Stimulated activated CD4-positive, alpha-beta T cell treated with anti-CD3 and anti-CD28 coated beads, Interleukin-12 subunit alpha, Interleukin-12 subunit beta, amount 100 ng/mL, for 24 hours (primary cell): ENCODE data around the gene DNAJB5.
"Not testable (repeated sequence)": the region's sequence is repeated elsewhere in the genome, so short reads cannot be mapped to it uniquely, and the experiment has no call there.

Source experiments
- DNase-seq, 2 experiments: peaks; one replicate each; pipeline ENCODE4 v3.0.0-alpha.2; 2020; ENCODE audit warnings: low read depth in 2 of 2

Gene DNAJB5

DNA sequence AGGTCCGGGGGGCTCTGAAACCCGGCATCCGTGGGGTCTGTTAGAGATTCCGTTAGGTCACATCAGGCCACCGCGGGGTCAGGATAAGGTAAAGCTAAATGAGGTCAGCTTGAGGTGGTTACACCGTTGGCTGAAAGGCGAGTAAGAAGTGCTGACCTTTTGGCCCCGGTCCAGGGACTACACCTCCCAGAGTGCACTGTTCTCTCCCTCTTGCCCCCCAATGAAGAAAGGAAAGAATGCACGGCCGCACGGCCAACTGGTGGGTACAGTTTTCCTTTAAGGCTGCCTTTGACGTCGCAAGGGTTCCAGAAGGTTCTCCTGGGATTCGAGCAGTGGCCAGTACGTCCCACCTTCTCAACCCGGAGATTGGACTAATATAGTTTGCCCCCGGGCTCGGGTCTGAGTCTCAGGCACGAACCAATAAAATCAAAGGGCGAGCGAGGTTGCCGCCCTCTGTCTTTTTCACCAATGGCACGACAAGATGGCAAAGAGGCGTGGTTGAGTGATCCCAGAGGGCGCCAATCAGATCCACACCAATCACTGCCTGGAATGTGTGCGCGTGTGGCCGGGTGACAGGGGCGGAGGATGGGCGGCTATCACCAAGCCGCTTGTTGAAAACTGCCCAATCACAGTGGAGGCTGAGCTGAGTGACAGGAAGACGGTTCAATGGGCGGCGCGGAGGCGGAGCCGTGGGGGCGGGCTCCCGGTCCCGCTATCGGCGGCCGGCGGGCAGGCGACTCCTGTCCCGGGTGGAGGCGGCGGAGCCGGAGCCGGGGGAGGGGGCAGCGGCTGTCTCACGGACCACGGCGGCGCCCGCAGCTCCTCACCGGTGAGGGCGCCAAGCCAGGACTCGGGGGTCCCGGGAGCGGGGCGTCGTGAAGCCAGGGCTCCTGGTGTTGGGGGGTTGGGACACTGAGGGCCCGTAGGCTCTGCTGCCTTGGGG lies at the start of gene DNAJB5:
TSS of gene DNAJB5 (plus strand) at position 743 of the 943 bp plus-strand sequence. CDS start 886 bp downstream, outside the sequence.
- DNase-seq = peak; percentile 93 to 95

DNA sequence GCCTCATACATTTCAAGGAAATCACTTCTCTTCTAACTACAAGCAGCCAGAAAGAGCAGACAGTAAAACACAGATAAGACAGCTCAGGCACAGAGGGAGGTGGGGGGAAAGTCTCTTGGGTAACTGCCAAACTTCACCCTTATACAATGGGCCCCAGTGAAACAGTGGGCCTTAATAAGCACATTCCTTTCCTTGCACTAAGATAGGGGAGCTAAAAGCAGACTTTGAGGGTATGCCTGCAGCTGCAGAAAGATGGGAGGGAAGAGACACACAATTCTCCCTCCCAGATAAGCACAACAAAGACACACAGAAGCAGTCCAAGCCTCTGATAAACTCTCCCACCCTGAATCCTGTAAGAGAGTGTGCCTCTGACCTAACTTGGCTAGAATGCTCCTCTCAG lies 49.6 kb upstream of the DNAJB5 start:
- not testable (repeated sequence) for DNase-seq

DNA sequence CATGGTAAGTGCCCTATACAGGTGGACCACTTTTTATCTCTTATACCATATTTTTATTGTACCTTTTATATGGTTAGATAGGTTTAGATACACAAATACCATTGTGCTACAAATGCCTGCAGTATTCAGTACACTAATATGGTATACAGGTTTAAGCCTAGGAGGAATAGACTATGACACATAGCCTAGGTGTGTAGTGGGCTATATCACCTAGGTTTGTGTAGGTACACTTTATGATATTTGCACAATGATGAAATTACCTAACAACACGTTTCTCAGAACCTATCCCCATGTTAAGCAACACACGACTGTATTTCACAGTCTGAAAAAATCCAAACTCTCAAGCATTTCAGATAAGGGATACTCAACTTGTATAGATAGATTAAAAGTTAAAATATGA lies 41.1 kb upstream of the DNAJB5 start:
- DNase-seq = no peak

DNA sequence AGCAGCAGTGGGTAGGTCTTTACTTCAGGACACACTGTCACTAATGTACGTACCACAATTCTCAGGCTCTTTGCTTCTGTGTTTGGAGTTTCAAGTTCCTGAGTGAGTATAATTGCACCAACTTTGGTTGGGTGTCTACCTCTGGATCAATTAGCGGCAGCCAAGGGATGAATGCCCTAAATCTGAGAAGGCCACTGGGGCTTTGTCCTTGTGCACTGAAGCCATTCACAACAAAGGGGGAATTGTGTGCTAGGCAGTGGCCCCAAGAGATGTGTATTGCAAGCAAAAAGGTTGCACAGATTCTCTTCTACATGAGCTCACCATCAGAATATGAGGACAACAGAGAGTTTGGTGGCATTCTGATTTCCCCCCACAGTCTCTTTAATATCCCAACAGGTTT lies 35.3 kb upstream of the DNAJB5 start:
- DNase-seq = no peak

DNA sequence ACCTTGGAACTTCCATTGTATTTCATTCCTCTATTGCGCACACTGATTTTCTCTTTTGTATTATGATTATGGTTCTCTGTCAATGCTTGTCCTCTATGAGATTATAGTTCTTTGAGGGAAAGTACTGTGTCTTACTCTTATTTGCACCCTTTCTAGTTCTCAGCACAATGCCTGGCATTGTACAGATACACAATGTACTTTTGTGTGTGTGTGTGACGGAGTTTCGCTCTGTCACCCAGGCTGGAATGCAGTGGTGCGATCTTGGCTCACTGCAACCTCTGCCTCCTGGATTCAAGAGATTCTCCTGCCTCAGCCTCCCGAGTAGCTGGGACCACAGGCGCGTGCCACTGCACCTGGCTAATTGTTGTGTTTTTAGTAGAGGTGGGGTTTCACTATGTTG lies 33.5 kb upstream of the DNAJB5 start:
- not testable (repeated sequence) for DNase-seq

DNA sequence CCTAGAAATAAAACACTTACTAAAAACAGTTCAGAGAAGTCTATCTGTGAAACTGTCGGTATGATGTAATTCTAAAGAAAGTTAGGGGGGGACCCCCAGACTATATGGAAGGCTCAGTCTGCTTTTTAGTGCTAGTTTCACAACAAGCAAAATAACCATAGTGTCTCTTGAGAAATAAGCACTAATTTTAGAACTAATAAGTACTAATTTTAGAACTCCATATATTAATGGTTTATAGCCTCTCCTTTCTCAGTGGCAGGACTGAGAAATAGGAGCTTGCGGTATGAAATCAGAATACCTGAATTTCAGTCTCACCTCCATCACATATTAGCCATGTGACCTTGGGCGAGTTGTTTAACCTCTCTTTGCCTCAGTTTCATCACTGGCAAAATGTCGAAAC lies 32.9 kb upstream of the DNAJB5 start:
- DNase-seq = no peak

DNA sequence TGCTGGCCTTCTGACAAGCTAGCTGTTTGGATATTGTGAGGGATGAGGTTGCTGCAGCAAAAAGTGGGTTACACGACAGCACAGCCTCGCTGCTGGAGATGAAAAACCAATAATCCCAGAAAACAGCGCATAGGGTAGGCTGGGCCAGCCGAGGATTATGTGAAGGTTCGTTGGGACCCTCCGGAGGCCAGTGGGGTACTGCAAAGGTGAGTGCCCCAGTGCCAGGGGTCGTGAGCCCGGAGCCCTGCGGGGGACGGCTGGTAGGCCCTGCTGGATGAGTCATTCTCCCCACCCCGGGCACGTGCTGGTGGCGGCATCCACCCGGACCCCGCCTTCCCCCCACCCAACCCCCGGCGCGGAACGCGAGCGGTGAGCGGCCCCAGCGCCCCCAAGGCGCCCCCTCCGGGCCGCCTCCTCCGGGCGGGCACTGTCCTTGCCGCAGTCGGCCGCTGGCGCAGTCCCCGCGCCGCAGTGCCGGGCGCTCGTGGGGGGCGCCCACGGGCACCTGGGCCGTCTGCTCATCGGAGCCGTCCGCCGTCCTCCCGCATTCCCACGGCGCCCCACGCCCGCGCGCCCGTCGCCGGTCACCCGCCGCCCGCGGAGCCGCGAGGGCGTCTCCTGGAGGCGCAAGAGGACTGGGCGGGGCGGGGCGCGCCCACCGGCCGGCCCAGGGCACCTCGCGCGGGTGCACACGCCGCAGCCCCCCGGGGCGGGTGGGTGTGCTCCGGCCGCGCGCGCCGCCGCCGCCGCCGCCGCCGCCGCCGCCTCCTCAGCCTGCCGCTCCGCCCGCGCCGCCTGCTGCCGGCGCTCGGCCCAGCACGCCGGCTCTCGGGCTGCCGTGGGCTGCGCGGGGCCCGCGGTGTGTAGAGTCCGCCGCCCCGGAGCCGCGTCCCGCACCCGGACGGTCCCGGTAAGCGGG lies 31.8 kb upstream of the DNAJB5 start, which contains the start of gene PHF24:
TSS of gene PHF24 (plus strand) at position 794 of the 919 bp plus-strand sequence. CDS start 13,014 bp downstream, outside the sequence.
- no peak for DNase-seq

DNA sequence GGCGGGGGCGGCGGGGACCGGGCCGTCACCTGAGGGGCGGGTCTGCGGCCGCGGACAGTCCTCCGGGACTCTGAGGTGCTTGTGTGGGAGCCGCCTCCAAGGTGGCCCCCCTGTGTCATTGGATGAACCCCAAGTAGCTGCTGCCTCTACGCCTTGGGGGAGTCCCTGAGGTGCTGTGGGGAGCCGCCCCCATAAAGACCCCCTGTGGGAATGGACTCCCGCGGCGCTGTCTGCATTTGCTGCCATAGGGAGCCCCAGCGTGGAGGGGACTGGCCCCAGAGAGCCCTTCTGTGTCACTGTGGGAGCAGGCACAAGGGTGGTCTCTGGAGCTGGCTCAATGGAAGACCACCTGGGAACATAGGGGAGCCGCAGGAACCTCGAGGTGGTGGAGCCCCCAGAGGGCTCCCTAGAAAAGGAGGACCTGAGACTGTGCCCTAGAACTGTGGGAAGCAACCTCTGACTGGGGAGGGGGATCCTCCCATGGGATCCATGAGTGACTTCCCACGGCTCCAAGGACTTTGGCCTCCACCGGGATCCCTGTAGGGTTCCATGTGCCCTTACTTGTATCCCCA lies 31.0 kb upstream of the DNAJB5 start:
- no peak for DNase-seq

DNA sequence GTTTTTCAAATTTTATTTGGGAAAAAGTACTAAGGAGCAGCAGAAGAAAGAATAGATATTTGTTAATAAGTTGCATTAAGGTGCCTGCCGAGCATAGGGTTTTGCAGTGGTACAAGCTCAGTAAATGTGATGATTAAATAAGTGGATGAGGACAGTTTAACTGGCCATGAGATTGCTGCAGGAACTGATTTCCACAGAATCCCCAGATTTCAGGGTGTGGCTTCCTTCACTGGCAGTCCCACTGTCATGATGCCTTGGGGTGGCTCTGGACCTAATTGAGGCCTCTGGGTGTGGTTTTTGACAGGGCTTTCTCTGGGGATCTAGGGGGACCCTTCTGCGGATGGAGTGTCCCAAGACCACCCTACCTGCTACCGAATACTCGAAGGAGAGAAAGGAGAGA lies 30.1 kb upstream of the DNAJB5 start:
- DNase-seq = no peak

DNA sequence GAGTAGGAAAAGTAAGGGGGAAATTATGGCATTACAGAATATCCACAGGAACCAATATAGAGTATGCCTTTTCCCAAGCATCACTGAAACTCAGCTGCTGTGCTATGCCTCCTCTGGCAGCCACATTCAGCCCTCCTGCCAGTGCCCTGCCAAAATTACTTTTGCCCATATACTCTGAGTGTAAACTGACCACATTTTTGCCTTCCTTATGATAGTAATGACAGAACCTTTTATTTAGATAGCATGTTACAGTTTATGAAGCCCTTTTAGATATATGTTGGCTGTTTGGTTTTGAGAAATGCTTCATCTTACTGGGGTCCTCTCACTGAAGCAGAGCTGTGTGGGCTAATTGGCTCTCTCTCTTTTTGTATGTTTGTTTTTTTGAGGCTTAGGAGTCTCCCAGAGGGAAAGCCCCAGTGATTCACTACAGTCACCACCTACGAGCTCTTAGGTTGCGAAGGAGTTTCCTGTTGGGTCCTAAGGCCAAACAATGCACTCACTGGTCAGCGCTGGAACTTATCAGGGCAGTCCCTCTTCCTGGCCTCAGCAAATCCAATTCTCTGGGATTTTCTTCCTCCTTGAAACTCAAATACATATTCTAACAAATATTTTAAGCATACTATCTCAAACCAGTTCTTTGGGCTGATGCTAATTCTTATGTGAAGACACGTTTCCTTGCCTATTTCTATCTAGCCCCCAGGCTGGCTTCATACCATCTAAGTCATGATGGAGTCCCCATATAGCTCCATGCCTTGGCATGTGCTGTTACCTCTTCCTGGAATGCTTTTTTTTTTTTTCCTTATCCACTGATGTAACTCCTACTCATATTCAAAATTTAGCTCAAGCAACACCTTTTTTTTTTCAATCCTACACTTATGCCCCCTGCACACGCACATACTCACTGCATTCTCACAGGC lies 27.7 kb upstream of the DNAJB5 start:
- DNase-seq = no peak

DNA sequence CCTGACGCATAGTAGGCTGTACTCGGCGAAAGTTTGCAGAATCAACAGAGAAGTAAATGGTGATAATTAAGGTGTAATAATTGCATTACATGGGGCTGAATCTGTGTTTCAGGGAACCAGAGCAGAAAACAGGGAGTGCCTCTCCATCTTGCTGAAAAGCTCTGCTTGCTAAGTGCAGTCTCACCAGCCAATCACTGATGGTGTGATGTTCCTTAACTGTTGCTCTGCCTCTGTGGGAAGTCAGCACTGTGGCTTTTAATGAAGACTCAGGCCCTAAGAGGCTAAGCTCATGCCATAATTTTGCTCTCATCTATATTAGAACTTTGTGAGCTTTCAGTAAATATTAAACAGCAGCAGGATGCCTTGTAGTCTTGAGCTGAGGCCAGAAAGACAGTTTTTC lies 27.0 kb upstream of the DNAJB5 start:
- DNase-seq = no peak

DNA sequence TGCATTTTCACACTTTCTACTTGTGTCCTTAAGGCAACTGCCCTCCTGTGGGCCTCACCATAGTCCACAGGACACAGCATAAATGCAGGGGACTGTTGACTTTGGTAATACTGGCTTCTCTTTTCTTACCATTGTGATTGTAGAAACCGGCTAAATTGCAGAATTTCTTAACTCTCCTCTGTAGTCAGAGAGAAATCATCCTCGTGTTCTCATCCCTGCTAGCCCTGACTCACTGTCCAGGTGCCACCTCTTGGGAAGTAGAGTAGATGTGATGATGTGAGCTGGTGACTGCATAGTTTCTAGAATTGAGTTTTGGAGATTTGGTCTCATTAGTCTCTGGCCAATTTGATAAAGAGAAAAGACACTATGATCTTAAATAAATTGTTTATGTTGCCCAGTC lies 26.0 kb upstream of the DNAJB5 start:
- DNase-seq = no peak

DNA sequence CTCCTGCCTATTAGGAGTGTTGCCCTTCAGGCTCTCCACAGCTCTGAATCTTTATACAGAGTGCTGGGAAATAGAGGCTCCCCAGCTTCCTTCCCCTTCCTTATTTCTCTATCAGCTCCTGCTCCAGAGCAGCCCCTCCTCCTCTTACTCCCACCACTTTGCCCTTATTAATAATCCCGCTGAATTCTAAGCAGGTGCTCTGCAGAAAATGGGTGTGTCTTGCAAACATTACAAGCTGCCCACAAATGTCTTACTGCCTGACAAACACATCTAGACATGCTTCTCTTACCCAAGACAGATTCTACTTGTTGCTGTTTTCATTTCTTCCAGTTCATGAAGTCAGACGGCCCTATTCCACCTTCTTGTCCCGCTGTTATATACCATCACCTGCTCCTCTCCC lies 25.1 kb upstream of the DNAJB5 start:
- DNase-seq = no peak

DNA sequence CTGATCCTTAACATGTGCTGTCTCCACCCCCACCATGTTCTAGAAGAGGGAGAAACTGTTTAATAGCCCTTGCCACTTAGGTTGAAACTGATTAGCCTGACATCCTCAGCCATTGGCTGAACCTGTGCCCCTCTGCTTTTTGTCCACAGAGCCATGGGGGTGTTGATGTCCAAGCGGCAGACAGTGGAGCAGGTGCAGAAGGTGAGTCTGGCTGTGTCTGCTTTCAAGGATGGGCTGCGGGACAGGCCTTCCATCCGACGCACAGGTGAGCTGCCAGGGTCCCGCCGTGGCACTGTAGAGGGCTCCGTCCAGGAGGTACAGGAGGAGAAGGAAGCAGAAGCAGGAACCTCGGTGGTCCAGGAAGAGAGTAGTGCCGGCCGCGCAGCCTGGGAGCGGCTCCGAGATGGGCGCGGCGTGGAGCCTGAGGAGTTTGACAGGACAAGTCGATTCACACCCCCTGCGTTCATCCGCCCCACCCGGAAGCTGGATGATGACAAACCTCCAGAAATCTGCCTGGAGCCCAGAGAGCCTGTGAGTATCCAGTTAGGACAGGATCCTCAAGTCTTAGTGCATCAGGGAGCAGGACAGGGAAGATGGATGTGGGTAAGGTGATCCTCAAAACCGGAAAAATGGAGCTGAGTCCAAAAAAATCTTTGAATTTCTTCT lies 18.3 kb upstream of the DNAJB5 start:
- no peak for DNase-seq

DNA sequence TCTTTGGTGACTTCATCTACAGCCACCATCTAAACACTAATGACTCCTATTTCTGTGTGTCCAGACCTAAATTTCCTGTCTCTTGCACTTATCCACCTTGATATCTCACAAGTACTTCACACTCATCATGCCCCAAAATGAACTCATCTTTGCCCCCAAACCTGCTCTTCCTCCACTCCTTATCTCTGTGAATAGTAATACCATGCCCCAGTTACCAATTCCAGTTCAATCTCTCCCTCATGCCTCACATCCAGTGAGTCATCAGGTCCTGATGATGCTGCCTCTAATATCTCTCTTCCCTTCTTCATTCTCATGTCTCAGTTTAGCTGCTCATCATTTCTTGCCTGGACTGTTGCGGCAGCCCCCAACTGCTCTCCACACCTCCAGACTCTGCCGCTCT lies 14.9 kb upstream of the DNAJB5 start:
- no peak for DNase-seq

DNA sequence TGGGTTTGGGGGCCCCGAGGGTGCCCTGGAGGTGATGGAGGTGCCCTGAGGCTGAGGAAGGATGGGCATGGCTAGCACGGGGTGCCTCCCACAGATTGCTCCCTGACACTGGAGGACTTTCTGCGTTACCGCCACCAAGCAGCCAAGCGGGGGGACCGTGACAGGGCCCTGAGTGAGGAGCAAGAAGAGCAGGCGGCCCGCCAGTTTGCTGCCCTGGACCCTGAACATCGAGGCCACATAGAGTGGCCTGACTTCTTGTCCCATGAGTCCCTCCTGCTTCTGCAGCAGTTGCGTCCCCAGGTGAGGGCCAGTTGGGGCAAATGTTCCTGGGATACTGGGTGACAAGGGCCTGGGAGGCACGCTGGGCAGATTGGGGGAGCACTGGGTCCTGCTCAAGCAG lies 13.1 kb upstream of the DNAJB5 start:
- no peak for DNase-seq

DNA sequence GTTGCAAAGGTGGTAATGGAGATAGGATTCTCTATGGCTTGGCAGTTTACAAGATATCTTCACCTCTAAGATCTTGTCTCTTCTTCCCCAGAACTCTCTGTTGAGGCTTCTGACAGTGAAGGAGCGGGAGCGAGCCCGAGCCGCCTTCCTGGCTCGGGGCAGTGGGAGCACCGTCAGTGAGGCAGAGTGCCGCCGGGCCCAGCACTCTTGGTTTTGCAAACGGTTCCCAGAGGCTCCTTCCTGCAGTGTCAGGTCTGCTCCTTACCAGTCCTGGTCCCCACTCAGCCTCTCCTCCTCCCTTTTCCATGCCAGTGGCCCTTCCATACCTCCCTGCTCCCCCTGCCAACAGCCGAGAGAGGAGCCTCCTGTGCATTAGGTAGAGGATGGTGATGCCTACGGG lies 12.6 kb upstream of the DNAJB5 start:
- DNase-seq = no peak

DNA sequence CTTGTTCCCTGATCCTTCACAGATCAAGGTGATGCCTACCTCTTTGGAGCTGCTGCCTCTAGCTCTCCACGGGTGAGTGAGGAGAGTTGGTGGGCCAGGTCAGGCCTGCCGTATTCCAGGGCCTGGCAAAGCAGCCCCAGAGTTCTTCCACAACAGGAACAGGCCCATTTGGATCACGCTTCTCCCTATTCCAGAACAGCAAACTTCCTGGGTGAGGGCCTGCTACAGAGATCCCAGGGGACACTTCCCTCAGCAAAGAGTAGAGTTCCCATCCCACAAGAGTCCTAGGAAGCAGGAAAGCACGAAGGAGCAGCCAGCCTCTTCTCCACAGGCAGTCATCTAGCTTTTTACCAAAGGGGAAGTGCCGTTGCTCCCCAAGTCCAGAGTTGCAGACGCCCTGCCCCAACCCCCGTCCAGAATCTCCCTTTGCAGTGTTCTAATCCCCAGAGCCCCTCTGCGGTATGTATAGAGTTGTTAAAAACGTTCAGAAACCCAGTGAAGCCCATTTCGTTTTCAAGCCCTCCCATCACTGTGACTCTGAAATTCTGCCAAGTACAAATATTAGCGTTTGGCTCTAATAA lies 9.3 kb upstream of the DNAJB5 start:
- DNase-seq = no peak

DNA sequence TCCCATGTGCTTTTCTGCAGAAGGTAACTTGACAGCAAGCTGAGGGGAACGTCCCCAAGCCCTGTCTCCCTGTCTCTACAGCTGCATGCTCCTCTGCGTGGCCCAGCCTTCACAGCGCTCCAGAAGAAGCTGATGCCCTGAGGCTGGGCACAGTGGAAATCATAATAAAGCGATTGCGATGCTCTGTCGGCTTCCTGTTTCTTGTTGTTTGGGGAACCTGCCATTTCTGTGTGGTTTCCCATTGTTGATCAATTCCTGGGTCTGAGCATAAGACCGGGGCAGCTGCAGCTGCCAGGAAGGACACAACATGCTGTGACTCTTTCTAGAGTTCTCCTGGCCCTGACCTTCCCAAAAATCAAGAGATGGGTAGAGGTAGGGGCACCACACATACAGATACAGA lies 7.2 kb upstream of the DNAJB5 start:
- DNase-seq = no peak

DNA sequence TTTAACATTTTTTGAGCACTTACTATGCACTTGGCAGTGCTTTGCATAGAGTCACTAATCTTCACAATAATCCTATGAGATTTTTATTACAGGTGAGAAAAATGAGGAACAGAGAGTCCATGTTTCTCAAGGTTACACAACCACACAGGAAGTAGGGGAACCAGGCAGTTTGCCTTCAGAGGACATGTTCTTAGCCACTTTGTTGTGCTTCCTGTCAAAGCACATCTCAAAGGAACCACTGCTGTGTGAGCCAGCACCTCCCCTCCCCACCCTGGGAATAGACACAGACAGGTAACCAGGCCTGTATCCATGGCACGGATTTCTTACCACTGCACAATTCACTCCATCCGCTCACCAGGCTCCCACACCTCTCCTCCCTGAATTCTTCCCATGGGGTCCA lies 6.3 kb upstream of the DNAJB5 start:
- DNase-seq = no peak
